ENCODE data around the gene RYR3.
"Not testable (repeated sequence)": the region's sequence is repeated elsewhere in the genome, so short reads cannot be mapped to it uniquely, and the experiment has no call there.

The RYR3 gene

GRCh38 chr15:33586786-33587697 is 276.3 kb downstream of the RYR3 start:
- no peak for DNase-seq (ENCODE audit: low spot score)

DNA sequence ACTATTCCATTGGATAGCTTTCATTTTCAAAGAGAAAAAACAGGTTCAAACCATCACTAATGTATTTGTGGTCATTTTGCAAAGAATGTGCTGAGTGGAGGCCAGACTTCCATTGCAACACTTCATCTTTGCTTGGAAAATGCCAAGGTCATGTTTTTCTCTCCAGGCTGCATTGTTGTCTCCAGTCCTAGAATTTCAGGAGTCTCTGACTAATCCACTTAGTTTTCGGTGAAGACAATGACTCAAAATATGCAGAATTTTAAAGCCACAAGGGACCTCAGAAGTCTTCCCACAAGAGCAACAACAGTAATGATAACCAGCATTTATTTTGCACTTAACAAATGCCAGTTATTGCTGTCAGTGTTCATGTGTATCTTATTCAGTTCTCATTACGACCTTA is 277.0 kb downstream of the RYR3 start:
- DNase-seq (ENCODE audit: low spot score), result no peak

GRCh38 chr15:33592864-33593263 is 282.1 kb downstream of the RYR3 start:
- no peak for DNase-seq (ENCODE audit: low spot score)

- DNase-seq (ENCODE audit: low spot score), result not testable (repeated sequence)
Measured at GRCh38 chr15:33598382-33598781, 287.6 kb downstream of the RYR3 start.

DNA sequence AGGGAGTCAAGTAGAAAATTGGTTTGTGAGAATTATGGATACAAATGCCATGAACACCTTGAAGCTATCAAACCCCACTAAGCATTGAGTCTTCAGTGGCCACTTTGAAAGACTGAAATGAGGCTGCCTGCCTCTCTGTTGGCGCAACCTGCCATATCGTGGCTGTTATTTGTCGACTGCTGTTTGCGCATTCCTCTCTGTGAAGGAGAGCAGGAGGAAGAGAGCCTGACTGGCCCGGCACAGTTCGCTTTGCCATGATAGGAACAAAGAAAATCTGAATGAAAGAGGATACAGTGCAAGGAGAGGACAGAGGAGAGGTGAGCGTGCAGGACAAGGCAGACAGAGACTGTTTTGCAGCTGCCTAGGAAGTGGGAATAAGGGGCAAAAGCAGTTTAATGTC is 289.4 kb downstream of the RYR3 start:
- DNase-seq (ENCODE audit: low spot score), result no peak

DNA sequence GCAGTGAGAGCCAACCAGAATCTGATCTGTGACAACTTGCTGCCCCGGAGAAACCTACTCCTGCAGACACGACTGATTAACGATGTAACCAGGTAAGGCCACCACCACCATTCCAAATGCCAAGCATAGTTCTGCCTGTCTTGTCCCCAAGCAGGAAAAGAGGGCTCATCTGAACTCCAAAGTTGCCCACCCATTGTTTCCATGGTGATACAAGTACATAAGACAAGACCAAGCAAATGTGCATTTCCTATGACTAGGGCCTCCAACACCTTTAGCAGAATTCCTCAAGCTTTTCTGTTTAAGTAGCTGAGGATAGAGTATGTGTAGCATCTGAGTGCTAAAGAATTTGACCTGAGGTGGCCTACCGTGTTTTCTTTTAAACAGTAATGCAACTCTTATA is 290.7 kb downstream of the RYR3 start:
- no peak for DNase-seq (ENCODE audit: low spot score)

DNA sequence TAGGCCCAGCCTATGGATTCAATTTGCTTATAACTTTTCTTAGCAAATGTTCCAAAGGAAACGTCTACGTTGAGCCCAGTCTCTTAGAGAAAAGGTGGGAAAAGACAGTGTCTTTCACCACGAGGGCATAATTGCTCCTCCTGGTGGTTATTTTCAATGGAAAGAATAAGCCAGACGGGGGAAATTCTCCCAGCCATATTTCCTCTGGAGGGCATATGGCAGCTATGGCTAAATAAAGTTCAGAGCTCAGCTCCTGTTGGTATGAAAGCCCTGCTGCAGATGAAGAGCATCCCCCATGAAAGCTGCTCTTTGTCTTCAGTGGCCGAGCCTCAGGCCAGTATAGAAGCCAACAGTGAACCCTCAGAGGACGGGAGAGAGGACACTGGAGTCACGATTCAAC is 297.9 kb downstream of the RYR3 start:
- DNase-seq (ENCODE audit: low spot score), result peak; percentile 12

GRCh38 chr15:33612721-33613304 is 302.0 kb downstream of the RYR3 start:
- no peak for DNase-seq (ENCODE audit: low spot score)

DNA sequence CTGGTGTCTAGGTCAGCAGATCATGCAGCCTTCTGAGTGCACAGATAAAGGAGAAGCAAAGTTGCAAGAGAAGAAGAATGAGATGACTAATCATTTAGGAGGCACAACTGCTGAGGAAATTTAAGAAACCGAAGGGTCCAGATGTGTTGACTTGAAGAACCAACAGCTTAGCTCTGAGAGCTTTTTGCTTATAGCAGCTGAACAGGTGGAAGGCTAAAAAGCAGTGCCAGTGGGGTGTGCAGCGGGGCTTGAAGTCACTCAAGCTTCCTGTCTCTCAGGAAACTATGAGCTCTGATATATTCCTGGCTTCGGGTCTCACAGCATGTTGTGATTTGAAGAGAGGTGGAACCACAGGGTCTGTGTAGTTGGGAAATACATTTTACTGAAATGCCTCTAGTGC is 305.7 kb downstream of the RYR3 start:
- DNase-seq (ENCODE audit: low spot score), result no peak

DNA sequence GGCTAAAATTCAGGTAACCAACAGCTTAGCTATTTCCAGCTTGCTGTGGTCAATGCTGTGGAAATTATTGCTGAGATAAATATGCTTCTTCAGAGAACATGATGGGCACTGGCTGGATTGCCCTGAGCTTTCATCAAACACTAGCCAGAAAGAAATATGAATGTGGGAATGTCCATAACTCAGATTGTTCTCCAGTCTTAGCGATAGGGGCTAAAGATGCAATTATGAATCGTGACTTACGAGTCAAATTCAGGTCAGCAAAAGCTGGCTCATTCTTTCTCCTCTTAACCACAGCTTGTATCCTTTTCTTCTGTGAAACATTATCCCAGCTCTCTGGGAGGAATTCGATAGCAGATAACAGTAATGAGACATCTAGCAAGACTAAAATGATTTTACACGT is 307.6 kb downstream of the RYR3 start:
- DNase-seq (ENCODE audit: low spot score), result no peak

DNA sequence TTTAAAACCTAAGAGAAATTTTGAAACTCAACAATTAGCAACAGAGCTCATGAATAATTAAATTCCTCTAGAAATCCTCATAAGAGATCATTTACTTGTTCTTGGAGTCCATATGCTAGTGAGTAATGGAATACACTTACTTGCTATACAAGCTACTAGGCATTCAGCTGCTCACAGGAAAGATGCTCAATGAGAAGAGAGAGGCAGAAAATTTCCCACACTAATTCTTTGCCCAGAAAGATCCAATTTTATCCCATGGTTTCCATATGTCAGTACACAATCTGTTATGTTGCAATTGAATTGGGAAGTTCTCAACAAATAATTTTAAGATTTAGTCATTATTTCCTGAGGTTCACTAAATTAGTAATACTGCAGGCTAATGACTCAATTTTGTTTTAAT is 310.4 kb downstream of the RYR3 start:
- no peak for DNase-seq (ENCODE audit: low spot score)

DNA sequence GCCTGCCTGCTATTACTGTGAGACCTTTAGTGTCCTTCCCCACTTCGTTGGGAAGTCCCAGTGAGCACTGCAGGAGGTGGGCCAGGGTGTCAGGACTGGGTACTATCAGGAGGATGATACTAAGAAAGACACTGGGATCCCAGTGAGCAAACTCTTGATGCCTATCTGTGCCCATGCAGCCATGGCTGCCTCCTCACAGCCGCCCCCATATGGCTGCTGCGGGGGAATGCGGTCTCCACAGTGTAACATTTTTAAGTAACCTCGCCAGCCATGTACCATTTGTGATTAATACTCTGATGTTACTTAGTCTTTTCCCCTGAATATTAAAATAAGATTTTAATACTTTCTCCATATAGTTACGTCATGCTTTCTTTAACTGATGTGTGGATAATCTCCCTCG is 312.2 kb downstream of the RYR3 start:
- no peak for DNase-seq (ENCODE audit: low spot score)

DNA sequence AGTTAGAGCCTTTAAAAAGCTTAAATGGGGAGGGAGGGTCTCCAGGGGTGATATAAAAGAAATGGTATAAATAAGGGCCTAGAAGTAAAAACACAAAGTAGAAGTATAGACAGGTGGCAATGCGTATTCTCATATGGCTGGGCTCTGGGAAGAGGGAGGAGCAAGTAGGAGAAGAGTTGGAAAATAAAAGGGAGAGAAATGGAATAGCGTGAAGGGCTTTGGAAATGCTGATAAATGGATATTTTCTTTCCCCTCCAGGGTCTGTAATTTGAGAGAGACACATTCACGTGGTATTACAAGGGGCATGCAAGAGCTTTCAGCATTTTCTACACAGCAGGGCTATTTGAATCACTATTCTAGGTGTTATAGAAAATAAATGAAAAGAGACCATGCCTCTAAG is 313.7 kb downstream of the RYR3 start:
- no peak for DNase-seq (ENCODE audit: low spot score)

GRCh38 chr15:33629647-33630046 is 318.9 kb downstream of the RYR3 start:
- no peak for DNase-seq (ENCODE audit: low spot score)

GRCh38 chr15:33636234-33636633 is 325.5 kb downstream of the RYR3 start:
- no peak for DNase-seq (ENCODE audit: low spot score)

- DNase-seq (ENCODE audit: low spot score), result no peak
Measured at GRCh38 chr15:33636958-33637357, 326.2 kb downstream of the RYR3 start.

- no peak for DNase-seq (ENCODE audit: low spot score)
Measured at GRCh38 chr15:33638453-33638852, 327.7 kb downstream of the RYR3 start.

DNA sequence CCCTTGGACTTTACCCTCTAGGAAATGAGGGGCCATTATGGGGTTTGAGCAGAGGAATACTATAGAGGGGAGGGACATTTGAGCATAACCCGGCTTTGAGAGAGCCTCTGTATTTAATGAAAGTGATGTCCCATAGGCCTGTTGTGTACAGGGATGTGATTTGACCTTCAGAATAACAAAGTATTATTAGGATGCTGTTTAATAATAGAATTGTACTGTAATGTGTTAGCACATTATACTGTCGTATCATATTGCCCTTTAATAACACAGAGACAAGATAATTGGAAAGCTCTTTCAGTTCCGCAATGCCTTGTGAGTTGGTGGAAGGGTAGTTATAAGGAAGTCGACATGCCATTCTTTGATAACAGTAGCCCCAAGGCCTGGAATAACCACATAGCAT is 328.3 kb downstream of the RYR3 start:
- no peak for DNase-seq (ENCODE audit: low spot score)

GRCh38 chr15:33639456-33639855 is 328.7 kb downstream of the RYR3 start:
- no peak for DNase-seq (ENCODE audit: low spot score)

GRCh38 chr15:33639978-33640377 is 329.2 kb downstream of the RYR3 start:
- peak; percentile 11 for DNase-seq (ENCODE audit: low spot score)

- no peak for DNase-seq (ENCODE audit: low spot score)
Measured at GRCh38 chr15:33641069-33641468, 330.3 kb downstream of the RYR3 start.

DNA sequence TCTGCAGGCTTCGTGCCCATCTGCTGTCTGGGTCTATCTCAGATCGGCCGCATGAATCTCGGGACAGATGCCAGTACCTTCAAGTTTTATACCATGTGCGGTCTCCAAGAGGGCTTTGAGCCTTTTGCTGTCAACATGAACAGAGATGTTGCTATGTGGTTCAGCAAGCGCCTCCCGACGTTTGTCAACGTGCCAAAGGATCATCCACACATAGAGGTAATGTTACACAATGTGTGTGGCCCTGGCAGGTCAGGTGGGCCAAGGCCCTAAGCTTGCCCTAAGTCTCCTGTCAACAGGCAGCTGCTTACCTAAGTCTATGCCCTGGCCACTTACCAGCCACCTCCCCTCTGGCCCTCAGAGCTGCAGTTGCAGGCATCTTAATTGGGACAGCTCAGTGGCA is 333.5 kb downstream of the RYR3 start:
- DNase-seq (ENCODE audit: low spot score), result no peak

GRCh38 chr15:33646744-33647143 is 336.0 kb downstream of the RYR3 start:
- no peak for DNase-seq (ENCODE audit: low spot score)

Measured in pons (tissue), 1 donor.